Adipocyte (in vitro differentiated cells): ENCODE measurements around the gene NEK7.
"Not testable (repeated sequence)": the region's sequence is repeated elsewhere in the genome, so short reads cannot be mapped to it uniquely, and the experiment has no call there.

Experiments used
- DNase-seq: peaks from one replicate; pipeline ENCODE4 v3.0.0-alpha.2; 2015; ENCODE audit warnings: low read depth
- H3K27me3 ChIP-seq: replicated peaks from 2 replicates; pipeline ENCODE4 v1.7.0; 2013; ENCODE audit warnings: mild to moderate bottlenecking, low read length, moderate library complexity; ENCODE audit not compliant: control insufficient read depth, insufficient read depth
- H3K36me3 ChIP-seq: 2 replicates; pipeline ENCODE4 v1.7.0; 2013; ENCODE audit warnings: low read length, mild to moderate bottlenecking, moderate library complexity; ENCODE audit not compliant: control insufficient read depth, insufficient read depth, severe bottlenecking
- H3K4me1 ChIP-seq: 2 replicates; pipeline ENCODE4 v1.7.0; 2013; ENCODE audit warnings: mild to moderate bottlenecking, low read length, moderate library complexity; ENCODE audit not compliant: control insufficient read depth, insufficient read depth
- H3K4me3 ChIP-seq: 2 replicates; pipeline ENCODE4 v1.7.0; 2013; ENCODE audit warnings: mild to moderate bottlenecking, low read length, moderate library complexity
- H3K9ac ChIP-seq: 2 replicates; pipeline ENCODE4 v1.7.0; 2013; ENCODE audit warnings: mild to moderate bottlenecking, low read length, moderate library complexity
- H3K9me3 ChIP-seq: 2 replicates; pipeline ENCODE4 v1.7.0; 2013; ENCODE audit warnings: mild to moderate bottlenecking, low read length, moderate library complexity; ENCODE audit not compliant: control insufficient read depth

The NEK7 gene

DNA sequence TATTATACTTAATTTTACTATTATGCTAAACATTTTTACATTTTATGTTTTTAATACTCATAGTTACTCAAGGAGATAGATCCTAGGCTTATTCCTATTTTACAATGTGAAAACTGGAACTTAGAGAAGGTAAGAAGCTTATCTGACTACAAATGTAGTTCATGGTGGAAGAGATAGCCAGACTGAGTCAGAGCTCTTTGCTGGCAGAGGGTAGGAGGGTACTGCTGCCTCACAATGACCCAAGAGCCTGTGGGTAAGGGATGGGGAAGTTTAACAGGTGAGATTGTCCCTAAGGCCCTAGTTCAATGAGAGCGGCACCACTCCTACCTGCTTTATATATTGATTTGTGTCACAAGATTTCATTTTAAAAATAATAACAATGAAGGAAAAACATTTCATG lies 34.1 kb upstream of the NEK7 start:
- H3K36me3 ChIP-seq = no peaks in the 10 kb centered on the region
- DNase-seq = peak; percentile 40

DNA sequence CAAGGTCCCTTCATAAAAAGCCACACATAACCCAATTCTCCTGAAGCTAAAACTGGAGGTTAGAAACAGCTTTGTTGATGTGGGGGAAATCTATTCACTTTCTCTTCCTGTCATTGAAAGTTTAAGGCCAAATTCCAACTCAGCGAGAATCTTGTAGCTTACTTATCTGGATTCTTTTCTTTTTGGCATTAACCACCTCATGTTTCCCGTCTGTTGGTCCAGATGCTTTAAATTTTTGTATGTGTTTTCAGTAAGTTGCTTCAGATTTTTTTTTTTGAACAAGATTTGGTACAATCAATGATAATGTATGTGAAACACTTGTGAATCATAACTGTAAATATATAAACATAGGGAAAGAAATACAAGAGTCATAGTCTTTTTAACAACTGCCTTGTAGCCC lies 33.7 kb upstream of the NEK7 start:
- no peaks in the 10 kb centered on the region for H3K9me3 ChIP-seq
- H3K27me3 ChIP-seq = no peaks in the 10 kb centered on the region
- peak overlapping the region; percentile 32 for H3K4me3 ChIP-seq
- H3K36me3 ChIP-seq = no peaks in the 10 kb centered on the region
- H3K9ac ChIP-seq = peak overlapping the region; percentile 30
- peaks cover 62% of the 10 kb centered on the region for H3K4me1 ChIP-seq
- DNase-seq = peak; percentile 74

More for the DNA sequence above, 34.1 kb upstream of the NEK7 start:
- Histone ChIP-seq H3K9me3 (no peaks in the 10 kb centered on the region), H3K4me1 (peaks cover 65% of the 10 kb centered on the region), H3K9ac (peak overlapping the region; percentile 30), H3K27me3 (no peaks in the 10 kb centered on the region), H3K4me3 (peak overlapping the region; percentile 32)

- Histone ChIP-seq H3K4me1 (peaks cover 53% of the 10 kb centered on the region), H3K36me3 (no peaks in the 10 kb centered on the region), H3K9me3 (no peaks in the 10 kb centered on the region), H3K27me3 (no peaks in the 10 kb centered on the region), H3K9ac (no peak overlapping the region), H3K4me3 (no peak overlapping the region)
- no peak for DNase-seq
Observed at GRCh38 chr1:198124673-198125072, 32.1 kb upstream of the NEK7 start.

- Histone ChIP-seq H3K27me3 (no peaks in the 10 kb centered on the region), H3K36me3 (no peaks in the 10 kb centered on the region)
- DNase-seq = peak; percentile 64
Observed at GRCh38 chr1:198125995-198126735, 30.6 kb upstream of the NEK7 start.

DNA sequence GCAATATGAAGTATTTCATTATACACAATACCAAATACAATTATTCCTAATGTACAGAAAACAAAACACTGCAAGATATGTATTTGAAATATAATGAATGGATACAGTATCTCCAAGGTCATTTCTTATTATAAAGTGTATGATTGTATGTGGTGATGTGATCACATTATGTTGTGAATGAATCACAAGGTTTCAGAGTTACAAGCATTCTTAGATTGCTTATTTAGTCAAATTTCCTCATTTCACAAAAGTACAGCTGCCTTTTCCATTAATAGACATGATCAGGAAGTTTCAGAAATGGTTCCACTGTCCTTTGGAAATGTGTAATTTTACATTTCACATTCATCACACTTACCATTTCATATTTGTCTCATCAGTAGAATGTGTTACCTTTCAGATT lies 28.3 kb upstream of the NEK7 start:
- no peak overlapping the region for H3K9ac ChIP-seq
- no peaks in the 10 kb centered on the region for H3K9me3 ChIP-seq
- no peaks in the 10 kb centered on the region for H3K27me3 ChIP-seq
- peak; percentile 34 for DNase-seq
- peaks cover 34% of the 10 kb centered on the region for H3K4me1 ChIP-seq
- H3K36me3 ChIP-seq = no peaks in the 10 kb centered on the region
- H3K4me3 ChIP-seq = no peak overlapping the region

More at GRCh38 chr1:198125995-198126735, 30.6 kb upstream of the NEK7 start:
- H3K4me1 ChIP-seq = peaks cover 49% of the 10 kb centered on the region
- H3K9ac ChIP-seq = no peak overlapping the region
- H3K9me3 ChIP-seq = no peaks in the 10 kb centered on the region
- H3K4me3 ChIP-seq = peak overlapping the region; percentile 14

DNA sequence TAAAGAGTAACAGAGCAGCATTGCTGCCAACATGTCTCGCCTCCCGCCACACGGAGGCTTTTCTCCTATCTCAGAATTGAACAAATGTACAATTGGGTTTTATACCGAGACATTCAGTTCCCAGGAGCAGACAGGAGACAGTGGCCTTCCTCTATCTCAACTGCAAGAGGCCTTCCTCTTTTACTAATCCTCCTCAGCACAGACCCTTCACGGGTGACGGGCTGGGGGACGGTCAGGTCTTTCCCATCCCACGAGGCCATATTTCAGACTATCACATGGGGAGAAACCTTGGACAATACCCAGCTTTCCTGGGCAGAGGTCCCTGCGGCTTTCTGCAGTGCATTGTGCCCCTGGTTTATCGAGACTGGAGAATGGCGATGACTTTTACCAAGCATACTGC lies 26.7 kb upstream of the NEK7 start:
- H3K9ac ChIP-seq, H3K36me3 ChIP-seq, H3K9me3 ChIP-seq, DNase-seq, H3K4me3 ChIP-seq, H3K27me3 ChIP-seq: not testable (repeated sequence)
- peaks cover 26% of the 10 kb centered on the region for H3K4me1 ChIP-seq

GRCh38 chr1:198132060-198132781 lies 24.6 kb upstream of the NEK7 start:
- Histone ChIP-seq H3K36me3 (no peaks in the 10 kb centered on the region), H3K9ac (no peak overlapping the region), H3K4me3 (no peak overlapping the region), H3K27me3 (no peaks in the 10 kb centered on the region), H3K4me1 (peaks cover 5% of the 10 kb centered on the region), H3K9me3 (no peaks in the 10 kb centered on the region)
- DNase-seq = no peak

DNA sequence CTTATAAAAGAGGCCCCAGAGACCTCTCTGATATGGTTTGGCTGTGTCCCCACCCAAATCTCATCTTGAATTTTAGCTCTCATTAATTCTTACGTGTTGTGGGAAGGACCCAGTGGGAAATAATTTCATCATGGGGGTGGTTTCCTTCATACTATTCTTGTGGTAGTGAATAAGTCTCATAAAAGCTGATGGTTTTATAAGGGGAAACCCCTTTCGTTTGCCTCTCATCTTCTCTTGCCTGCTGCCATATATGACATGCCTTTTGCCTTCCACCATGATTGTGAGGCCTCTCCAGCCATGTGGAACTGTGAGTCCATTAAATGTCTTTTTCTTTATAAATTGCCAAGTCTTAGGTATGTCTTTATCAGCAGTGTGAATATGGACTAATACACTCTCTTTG lies 22.5 kb upstream of the NEK7 start:
- Histone ChIP-seq H3K9me3 (no peaks in the 10 kb centered on the region), H3K27me3 (no peaks in the 10 kb centered on the region), H3K9ac (no peak overlapping the region), H3K36me3 (no peaks in the 10 kb centered on the region), H3K4me3 (no peak overlapping the region), H3K4me1 (no peaks in the 10 kb centered on the region)
- no peak for DNase-seq

GRCh38 chr1:198135366-198135765 lies 21.4 kb upstream of the NEK7 start:
- Histone ChIP-seq H3K9me3 (no peaks in the 10 kb centered on the region), H3K36me3 (no peaks in the 10 kb centered on the region), H3K27me3 (no peaks in the 10 kb centered on the region), H3K4me3 (no peak overlapping the region), H3K9ac (no peak overlapping the region), H3K4me1 (no peaks in the 10 kb centered on the region)
- DNase-seq = no peak

GRCh38 chr1:198141668-198142351 lies 15.0 kb upstream of the NEK7 start:
- H3K27me3 ChIP-seq = no peaks in the 10 kb centered on the region
- DNase-seq = no peak
- H3K9me3 ChIP-seq = no peaks in the 10 kb centered on the region
- no peaks in the 10 kb centered on the region for H3K36me3 ChIP-seq
- no peak overlapping the region for H3K4me3 ChIP-seq
- no peaks in the 10 kb centered on the region for H3K4me1 ChIP-seq
- no peak overlapping the region for H3K9ac ChIP-seq

- Histone ChIP-seq H3K9me3 (no peaks in the 10 kb centered on the region), H3K4me3 (no peak overlapping the region), H3K9ac (no peak overlapping the region), H3K4me1 (no peaks in the 10 kb centered on the region), H3K27me3 (no peaks in the 10 kb centered on the region), H3K36me3 (no peaks in the 10 kb centered on the region)
- no peak for DNase-seq
Observed at GRCh38 chr1:198143797-198144196, 13.0 kb upstream of the NEK7 start.
